ENCODE data around the gene NLRC5.

DNA sequence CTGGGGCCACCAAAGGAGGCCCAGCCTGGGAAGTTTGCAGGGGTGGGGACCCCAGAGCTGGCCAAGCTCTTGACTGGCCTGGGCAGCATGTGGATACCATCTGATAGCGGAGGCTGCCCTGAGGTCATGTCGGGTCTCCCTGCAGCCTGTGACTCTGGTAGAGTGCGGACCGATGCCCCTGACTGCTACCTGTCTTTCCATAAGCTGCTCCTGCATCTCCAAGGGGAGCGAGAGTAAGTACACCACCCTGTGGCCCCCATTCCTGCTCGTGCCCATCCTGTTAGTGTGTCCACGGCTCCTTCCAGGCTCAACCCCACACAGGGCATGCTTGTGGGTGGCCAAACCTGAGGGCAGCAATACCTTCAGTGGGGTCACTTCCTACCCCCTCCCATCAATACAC, 19.6 kb upstream of the NLRC5 start:
- no peak for TF ChIP-seq SPI1 (IDR thresholded peaks at IDR 0.05; ENCODE audit: low read depth, low read length)
- no peak for TF ChIP-seq POLR2A (IDR thresholded peaks at IDR 0.05; ENCODE audit: low read depth, low read length)
- no peak for TF ChIP-seq TAF1 (IDR thresholded peaks at IDR 0.05; ENCODE audit: low read depth, low read length)
- no peak for TF ChIP-seq POLR2AphosphoS5 (IDR thresholded peaks at IDR 0.05; ENCODE audit: low read depth, low read length)
